Measurements from ENCODE around the gene DENND5A. TPM values are rescaled to one million over a fixed set of nuclear protein-coding genes. Genes with fewer than 3 reads are reported as not detected.
"Not testable (repeated sequence)": the region's sequence is repeated elsewhere in the genome, so short reads cannot be mapped to it uniquely, and the experiment has no call there.

DENND5A gene
- total RNA-seq, 1 donor from 2014 or later, result 75.3 TPM

- no peak for DNase-seq (ENCODE audit: low spot score, unreplicated experiment)
- Mint-ChIP-seq H3K4me3 (ENCODE audit: low read depth) (peak overlapping the region; percentile 94), H3K27ac (peak overlapping the region; percentile 96), H3K9me3 (ENCODE audit: low read depth) (no peaks in the 10 kb centered on the region), H3K36me3 (ENCODE audit: insufficient read depth) (peaks cover 2% of the 10 kb centered on the region), H3K27me3 (no peaks in the 10 kb centered on the region), H3K4me1 (ENCODE audit: low read depth) (peaks cover 36% of the 10 kb centered on the region)
- no peak for TF ChIP-seq CTCF (IDR thresholded peaks at IDR 0.05; ENCODE audit: unreplicated experiment)
Observed at GRCh38 chr11:9263840-9264315, 1.3 kb downstream of the DENND5A start.

DNA sequence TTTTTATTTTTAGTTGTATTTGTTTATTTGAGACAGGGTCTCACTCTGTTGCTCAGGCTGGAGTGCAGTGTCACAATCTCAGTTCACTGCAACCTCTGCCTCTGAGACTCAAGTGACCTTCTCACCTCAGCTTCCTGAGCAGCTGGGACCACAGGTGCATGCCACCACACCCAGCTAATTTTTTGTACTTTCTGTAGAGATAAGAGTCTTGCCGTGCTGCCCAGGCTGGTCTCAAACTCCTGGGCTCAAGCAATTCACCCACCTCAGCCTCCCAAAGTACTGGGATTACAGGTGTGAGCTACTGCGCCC, 4.4 kb downstream of the DENND5A start:
- peaks cover 31% of the 10 kb centered on the region for H3K4me1 Mint-ChIP-seq (ENCODE audit: low read depth)
- H3K27ac Mint-ChIP-seq; H3K27me3 Mint-ChIP-seq; H3K9me3 Mint-ChIP-seq (ENCODE audit: low read depth); H3K4me3 Mint-ChIP-seq (ENCODE audit: low read depth); DNase-seq (ENCODE audit: low spot score, unreplicated experiment); H3K36me3 Mint-ChIP-seq (ENCODE audit: insufficient read depth): not testable (repeated sequence)

GRCh38 chr11:9259981-9260837, 4.9 kb downstream of the DENND5A start:
- Mint-ChIP-seq H3K9me3 (ENCODE audit: low read depth) (peaks cover 3% of the 10 kb centered on the region), H3K27me3 (no peaks in the 10 kb centered on the region), H3K4me1 (ENCODE audit: low read depth) (peaks cover 30% of the 10 kb centered on the region), H3K36me3 (ENCODE audit: insufficient read depth) (peaks cover 8% of the 10 kb centered on the region), H3K27ac (no peak overlapping the region), H3K4me3 (ENCODE audit: low read depth) (no peak overlapping the region)
- no peak for TF ChIP-seq CTCF (IDR thresholded peaks at IDR 0.05; ENCODE audit: unreplicated experiment)
- no peak for DNase-seq (ENCODE audit: low spot score, unreplicated experiment)

DNA sequence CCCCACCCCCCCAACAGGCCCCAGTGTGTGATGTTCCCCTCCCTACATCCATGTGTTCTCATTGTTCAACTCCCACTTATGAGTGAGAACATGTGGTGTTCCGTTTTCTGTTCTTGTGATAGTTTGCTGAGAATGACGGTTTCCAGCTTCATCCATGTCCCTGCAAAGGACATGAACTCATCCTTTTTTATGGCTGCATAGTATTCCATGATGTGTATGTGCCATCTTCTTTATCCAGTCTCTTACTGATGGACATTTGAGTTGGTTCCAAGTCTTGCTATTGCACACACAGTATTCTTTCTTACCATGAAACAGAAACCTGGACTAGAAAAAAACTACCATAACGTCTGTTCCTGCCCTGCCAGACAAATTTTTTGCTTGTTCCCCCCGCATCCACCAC, 6.9 kb downstream of the DENND5A start:
- not testable (repeated sequence) for H3K9me3 Mint-ChIP-seq (ENCODE audit: low read depth); H3K27me3 Mint-ChIP-seq; H3K27ac Mint-ChIP-seq; DNase-seq (ENCODE audit: low spot score, unreplicated experiment); H3K4me3 Mint-ChIP-seq (ENCODE audit: low read depth)
- Mint-ChIP-seq H3K36me3 (ENCODE audit: insufficient read depth) (peaks cover 10% of the 10 kb centered on the region), H3K4me1 (ENCODE audit: low read depth) (peaks cover 21% of the 10 kb centered on the region)

GRCh38 chr11:9254416-9254815, 10.7 kb downstream of the DENND5A start:
- peaks cover 15% of the 10 kb centered on the region for H3K36me3 Mint-ChIP-seq (ENCODE audit: insufficient read depth)
- TF ChIP-seq CTCF (IDR thresholded peaks at IDR 0.05; ENCODE audit: unreplicated experiment), result no peak

GRCh38 chr11:9253086-9253485, 12.1 kb downstream of the DENND5A start:
- no peak for TF ChIP-seq CTCF (IDR thresholded peaks at IDR 0.05; ENCODE audit: unreplicated experiment)
- H3K4me3 Mint-ChIP-seq (ENCODE audit: low read depth), result no peak overlapping the region
- no peak for DNase-seq (ENCODE audit: low spot score, unreplicated experiment)
- H3K36me3 Mint-ChIP-seq (ENCODE audit: insufficient read depth), result peaks cover 10% of the 10 kb centered on the region
- H3K4me1 Mint-ChIP-seq (ENCODE audit: low read depth), result peaks cover 7% of the 10 kb centered on the region
- H3K27ac Mint-ChIP-seq, result peak overlapping the region; percentile 45
- peaks cover 4% of the 10 kb centered on the region for H3K9me3 Mint-ChIP-seq (ENCODE audit: low read depth)
- no peaks in the 10 kb centered on the region for H3K27me3 Mint-ChIP-seq

More at GRCh38 chr11:9254416-9254815, 10.7 kb downstream of the DENND5A start:
- no peak for DNase-seq (ENCODE audit: low spot score, unreplicated experiment)
- peaks cover 7% of the 10 kb centered on the region for H3K4me1 Mint-ChIP-seq (ENCODE audit: low read depth)
- H3K27me3 Mint-ChIP-seq, result no peaks in the 10 kb centered on the region
- H3K9me3 Mint-ChIP-seq (ENCODE audit: low read depth), result peaks cover 7% of the 10 kb centered on the region
- H3K27ac Mint-ChIP-seq, result no peak overlapping the region
- H3K4me3 Mint-ChIP-seq (ENCODE audit: low read depth), result no peak overlapping the region
